WERI-Rb-1 (cell line): ENCODE results near the gene ADAR.

Experiments
- DNase-seq: peaks from one replicate; pipeline ENCODE4 v3.0.0-alpha.2; 2020
- H3K27ac ChIP-seq: fragments of 250-450 bp; sonication (Bioruptor Pico); 2 replicates; pipeline ENCODE4 v1.5.1; 2020; ENCODE audit warnings: mild to moderate bottlenecking, moderate library complexity
- H3K27me3 ChIP-seq: fragments of 250-450 bp; sonication (Bioruptor Pico); 2 replicates; pipeline ENCODE4 v1.5.1; 2021; ENCODE audit warnings: mild to moderate bottlenecking, low read depth, moderate library complexity; ENCODE audit not compliant: insufficient read depth, severe bottlenecking
- H3K36me3 ChIP-seq: fragments of 250-450 bp; sonication (Bioruptor Pico); 2 replicates; pipeline ENCODE4 v1.5.1; 2020; ENCODE audit warnings: mild to moderate bottlenecking, moderate library complexity
- H3K4me3 ChIP-seq: 2 replicates; pipeline ENCODE4 v1.5.1; 2011; ENCODE audit warnings: low read depth, mild to moderate bottlenecking, control low read depth, low read length
- H3K9me3 ChIP-seq: fragments of 250-450 bp; sonication (Bioruptor Pico); 2 replicates; pipeline ENCODE4 v1.5.1; 2021; ENCODE audit warnings: mild to moderate bottlenecking, moderate library complexity; ENCODE audit not compliant: severe bottlenecking
- CTCF ChIP-seq: IDR thresholded peaks from 2 replicates; pipeline ENCODE4 v1.5.1; 2011; ENCODE audit warnings: low read depth, mild to moderate bottlenecking, control low read depth, inconsistent platforms, low read length

The ADAR gene

GRCh38 chr1:154595621-154596020 is 12.4 kb downstream of the ADAR start:
- DNase-seq, result no peak
- H3K36me3 ChIP-seq, result peaks cover 97% of the 10 kb centered on the region

GRCh38 chr1:154594811-154595210 is 13.2 kb downstream of the ADAR start:
- H3K9me3 ChIP-seq, result no peaks in the 10 kb centered on the region
- peaks cover 98% of the 10 kb centered on the region for H3K36me3 ChIP-seq
- TF ChIP-seq CTCF, result no peak
- H3K27ac ChIP-seq, result no peak overlapping the region
- H3K27me3 ChIP-seq, result no peaks in the 10 kb centered on the region
- DNase-seq, result no peak
- no peak overlapping the region for H3K4me3 ChIP-seq

More at GRCh38 chr1:154595621-154596020, 12.4 kb downstream of the ADAR start:
- Histone ChIP-seq H3K4me3 (no peak overlapping the region), H3K27me3 (no peaks in the 10 kb centered on the region), H3K27ac (no peak overlapping the region), H3K9me3 (no peaks in the 10 kb centered on the region)
- no peak for TF ChIP-seq CTCF

GRCh38 chr1:154593390-154593789 is 14.6 kb downstream of the ADAR start:
- DNase-seq, result no peak
- TF ChIP-seq CTCF, result no peak
- Histone ChIP-seq H3K36me3 (peaks cover 98% of the 10 kb centered on the region), H3K27ac (no peak overlapping the region), H3K9me3 (no peaks in the 10 kb centered on the region), H3K4me3 (no peak overlapping the region), H3K27me3 (no peaks in the 10 kb centered on the region)

- Histone ChIP-seq H3K27me3 (no peaks in the 10 kb centered on the region), H3K36me3 (peaks cover 98% of the 10 kb centered on the region), H3K9me3 (no peaks in the 10 kb centered on the region), H3K4me3 (no peak overlapping the region), H3K27ac (no peak overlapping the region)
- DNase-seq, result no peak
- no peak for TF ChIP-seq CTCF
These were observed 16.8 kb downstream of the ADAR start for GRCh38 chr1:154591206-154591605.

- Histone ChIP-seq H3K27ac (no peak overlapping the region), H3K36me3 (peaks cover 98% of the 10 kb centered on the region), H3K9me3 (no peaks in the 10 kb centered on the region), H3K27me3 (no peaks in the 10 kb centered on the region), H3K4me3 (no peak overlapping the region)
- no peak for TF ChIP-seq CTCF
- DNase-seq, result no peak
These were observed 17.2 kb downstream of the ADAR start for GRCh38 chr1:154590756-154591155.

GRCh38 chr1:154589780-154590179 is 18.2 kb downstream of the ADAR start:
- DNase-seq, result no peak
- H3K27me3 ChIP-seq, result no peaks in the 10 kb centered on the region
- no peak overlapping the region for H3K27ac ChIP-seq
- TF ChIP-seq CTCF, result no peak
- H3K4me3 ChIP-seq, result no peak overlapping the region
- H3K9me3 ChIP-seq, result no peaks in the 10 kb centered on the region
- H3K36me3 ChIP-seq, result peaks cover 98% of the 10 kb centered on the region
